Germinal center (tissue), 1 donor: Measurements from ENCODE around the gene PTGS1.
A peak's percentile ranks its signal among the peaks of the same experiment; 100 is the strongest.
"Not testable (repeated sequence)": the region's sequence is repeated elsewhere in the genome, so short reads cannot be mapped to it uniquely, and the experiment has no call there.

Experiments
- DNase-seq: peaks from one replicate; pipeline ENCODE4 v3.0.0; 2012; ENCODE audit warnings: mixed read lengths, low spot score

PTGS1 gene

DNA sequence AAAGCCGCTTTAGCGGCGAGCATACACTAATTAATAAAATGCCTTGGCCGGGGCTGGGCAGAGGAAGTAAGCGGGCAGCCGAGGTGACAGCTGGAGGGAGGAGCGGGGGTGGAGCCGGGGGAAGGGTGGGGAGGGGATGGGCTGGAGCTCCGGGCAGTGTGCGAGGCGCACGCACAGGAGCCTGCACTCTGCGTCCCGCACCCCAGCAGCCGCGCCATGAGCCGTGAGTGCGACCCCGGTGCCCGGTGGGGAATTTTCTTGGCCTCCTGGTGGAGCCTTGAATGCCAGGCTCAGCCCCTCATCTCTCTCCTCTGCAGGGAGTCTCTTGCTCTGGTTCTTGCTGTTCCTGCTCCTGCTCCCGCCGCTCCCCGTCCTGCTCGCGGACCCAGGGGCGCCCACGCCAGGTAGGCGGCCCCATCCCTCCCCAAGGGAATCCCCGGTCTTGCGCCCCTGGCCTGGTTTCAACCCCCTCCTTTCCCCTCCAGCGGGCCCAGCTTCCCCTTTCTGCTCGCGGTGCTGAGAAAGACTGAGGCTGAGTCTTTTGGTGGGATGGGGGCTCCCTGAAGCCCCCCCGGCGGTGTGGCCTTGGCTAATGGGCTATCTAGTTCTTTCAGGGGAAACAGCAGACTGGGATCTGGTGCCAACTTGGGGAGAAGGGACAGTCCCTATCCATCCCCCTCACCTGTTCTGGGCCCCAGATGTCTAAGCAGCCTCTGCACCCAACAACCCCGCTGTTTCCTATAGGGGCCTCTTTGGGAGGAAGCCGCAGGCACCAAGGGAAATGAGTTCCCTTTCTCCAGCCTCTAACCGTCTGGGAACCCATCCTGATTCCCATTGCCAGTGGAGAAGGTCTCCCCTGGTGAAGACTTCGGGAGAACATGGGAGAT is at the start of gene PTGS1:
PTGS1 (plus strand) TSS at position 156 of the 887 bp plus-strand sequence; CDS start at position 217, 61 bp downstream.
- DNase-seq = peak; percentile 63

GRCh38 chr9:122322553-122322952 is 48.3 kb upstream of the PTGS1 start:
- DNase-seq = no peak

DNA sequence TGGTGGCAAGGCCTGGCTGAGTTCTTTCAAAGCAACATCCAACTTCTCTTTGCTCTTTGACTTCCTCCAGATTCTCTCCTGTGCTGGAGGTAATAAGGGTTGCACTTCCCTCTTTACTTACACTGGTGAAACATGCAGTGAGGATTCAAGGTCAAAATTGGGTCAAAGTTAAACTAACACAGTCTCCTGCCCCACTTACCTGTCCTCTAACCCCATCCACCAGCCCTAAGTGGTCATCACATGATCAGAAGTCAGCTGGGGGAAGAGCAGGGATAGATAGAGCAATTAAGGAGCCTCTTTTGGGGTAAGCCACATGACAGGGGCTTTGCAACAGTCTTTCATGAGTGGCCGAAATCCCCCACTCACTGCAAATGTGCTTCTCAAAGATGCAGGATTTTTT is 46.2 kb upstream of the PTGS1 start:
- DNase-seq = not testable (repeated sequence)

GRCh38 chr9:122325124-122325523 is 45.7 kb upstream of the PTGS1 start:
- no peak for DNase-seq

GRCh38 chr9:122327175-122327574 is 43.6 kb upstream of the PTGS1 start:
- no peak for DNase-seq

GRCh38 chr9:122329597-122329996 is 41.2 kb upstream of the PTGS1 start:
- no peak for DNase-seq

DNA sequence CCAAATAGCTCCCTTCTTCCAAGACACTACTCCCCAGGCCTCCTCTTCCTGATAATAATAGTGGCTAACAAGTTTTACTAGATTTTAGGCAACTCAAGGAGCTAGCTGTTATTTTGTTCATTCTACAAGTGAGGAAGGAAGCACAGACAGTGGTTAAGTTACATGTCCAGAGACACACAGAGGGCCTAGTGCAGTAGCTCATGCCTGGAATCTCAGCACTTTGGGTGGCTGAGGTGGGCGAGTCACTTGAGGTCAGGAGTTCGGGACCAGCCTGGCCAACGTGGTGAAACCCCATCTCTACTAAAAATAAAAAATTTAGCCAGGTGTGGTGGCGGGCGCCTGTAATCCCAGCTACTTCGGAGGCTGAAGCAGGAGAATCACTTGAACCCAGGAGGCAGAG is 40.4 kb upstream of the PTGS1 start:
- not testable (repeated sequence) for DNase-seq

GRCh38 chr9:122331523-122331927 is 39.3 kb upstream of the PTGS1 start:
- DNase-seq = no peak

GRCh38 chr9:122332083-122332482 is 38.7 kb upstream of the PTGS1 start:
- no peak for DNase-seq

DNA sequence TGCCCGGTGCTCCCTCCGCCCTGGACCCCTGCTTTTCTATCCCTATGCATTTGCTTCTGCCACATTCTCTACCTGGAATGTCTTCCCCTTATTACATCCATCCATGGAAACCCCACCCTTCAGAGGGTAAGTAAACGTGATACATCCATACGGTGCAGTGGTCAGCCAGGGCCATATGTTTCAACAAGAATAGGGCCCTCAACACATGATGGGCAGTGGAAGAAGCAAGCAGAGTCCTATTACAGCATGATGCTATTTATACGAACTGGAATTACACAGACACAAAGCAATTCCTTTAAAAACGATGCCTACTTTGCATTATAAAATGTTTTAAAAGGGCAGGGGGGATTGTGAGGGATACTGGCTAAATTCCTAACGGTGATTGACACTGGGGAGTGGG is 38.2 kb upstream of the PTGS1 start:
- DNase-seq = no peak

GRCh38 chr9:122333169-122333808 is 37.5 kb upstream of the PTGS1 start:
- DNase-seq = no peak

GRCh38 chr9:122334916-122335315 is 35.9 kb upstream of the PTGS1 start:
- DNase-seq = no peak

DNA sequence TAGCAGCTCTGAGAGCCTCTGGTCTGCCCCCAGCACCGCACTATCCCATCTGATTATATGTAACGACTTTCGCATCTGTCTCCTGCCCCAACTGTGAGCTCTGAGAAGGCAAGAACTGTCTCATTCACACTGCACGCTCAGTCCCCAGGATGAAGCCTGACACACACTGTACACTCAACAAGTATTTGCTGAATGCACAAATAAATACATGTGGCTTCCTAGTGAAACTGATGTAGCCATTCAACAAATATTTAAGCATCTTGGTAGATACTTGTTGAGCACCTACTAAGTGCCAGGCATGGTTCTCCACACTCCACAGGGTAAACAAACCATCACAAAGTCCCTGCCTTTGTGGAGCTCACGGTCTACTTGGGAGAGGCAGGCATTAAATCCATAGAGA is 34.6 kb upstream of the PTGS1 start:
- no peak for DNase-seq

DNA sequence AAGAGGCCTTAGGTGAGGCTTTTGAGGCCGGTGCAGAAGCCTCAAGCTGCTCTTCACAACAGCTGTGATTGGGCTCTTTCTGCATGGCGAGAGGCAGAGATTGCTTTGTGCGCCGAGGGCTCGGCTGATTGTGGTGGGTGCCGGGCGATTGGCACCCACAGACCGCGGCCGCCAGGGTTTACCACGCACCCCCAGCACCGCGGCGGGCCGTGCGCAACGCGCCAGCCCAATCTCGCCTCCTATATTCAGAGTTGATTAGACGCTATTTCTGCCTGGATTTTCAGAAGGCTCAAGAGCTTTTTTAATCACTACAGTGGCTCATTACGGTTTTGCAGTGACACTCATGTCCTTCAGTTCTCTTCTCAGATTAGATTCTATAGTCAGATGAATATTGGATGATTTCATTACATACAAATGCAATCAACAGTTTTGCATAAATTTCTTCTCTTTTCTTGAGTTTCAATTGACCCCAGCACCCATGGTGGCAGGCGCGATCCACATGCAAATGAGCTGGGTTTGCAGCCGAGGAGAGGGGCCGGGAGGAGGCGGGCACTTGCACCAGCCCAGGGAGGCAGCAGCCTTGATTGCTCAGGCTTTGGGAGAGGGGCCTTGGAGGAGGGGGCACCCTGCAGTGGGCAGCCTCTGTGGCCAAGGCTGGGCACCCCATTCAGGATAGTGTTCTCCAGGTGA is 33.8 kb upstream of the PTGS1 start:
- peak; percentile 77 for DNase-seq

DNA sequence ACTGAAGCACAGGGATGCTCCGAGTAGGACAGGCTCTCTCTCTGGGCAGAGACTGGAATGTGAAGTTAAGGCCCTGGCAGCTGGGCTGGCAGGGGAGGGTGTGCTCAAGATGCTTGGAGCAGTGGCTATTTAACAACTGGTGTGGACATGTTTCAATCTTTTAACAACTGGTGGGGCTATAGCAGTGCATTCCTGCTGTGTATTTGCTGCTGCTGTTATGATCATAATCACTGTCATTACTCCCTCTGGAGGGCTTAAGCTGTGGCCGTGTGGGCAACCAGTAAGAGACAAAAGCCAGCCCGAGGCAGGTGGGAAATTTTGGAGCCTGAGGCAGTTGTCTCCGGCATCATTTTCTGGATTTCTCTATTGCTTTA is 33.3 kb upstream of the PTGS1 start:
- no peak for DNase-seq

DNA sequence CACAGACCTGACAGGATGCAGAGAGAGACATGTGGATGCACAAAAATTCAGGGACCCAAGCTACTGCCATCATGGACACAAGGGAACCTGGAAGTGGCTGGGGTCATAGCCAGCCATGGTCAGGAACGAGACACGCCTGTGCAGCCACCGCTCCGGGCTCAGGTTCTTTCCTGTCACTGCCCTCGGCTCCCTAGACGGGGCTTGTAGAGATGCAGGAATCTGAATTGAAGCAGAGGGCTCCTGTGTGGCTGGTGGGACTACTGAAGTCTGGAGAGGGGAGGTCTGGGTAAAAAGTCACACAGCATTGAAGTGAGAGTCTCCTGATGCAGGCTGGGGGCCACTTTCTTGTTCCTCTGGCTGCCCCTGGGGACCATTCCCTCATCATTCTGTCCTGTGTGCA is 32.3 kb upstream of the PTGS1 start:
- no peak for DNase-seq

- DNase-seq = no peak
Observed at GRCh38 chr9:122338994-122339393, 31.8 kb upstream of the PTGS1 start.

GRCh38 chr9:122339579-122339978 is 31.2 kb upstream of the PTGS1 start:
- no peak for DNase-seq

- DNase-seq = no peak
Observed at GRCh38 chr9:122340161-122340560, 30.7 kb upstream of the PTGS1 start.

GRCh38 chr9:122342323-122343050 is 28.3 kb upstream of the PTGS1 start:
- DNase-seq = no peak

DNA sequence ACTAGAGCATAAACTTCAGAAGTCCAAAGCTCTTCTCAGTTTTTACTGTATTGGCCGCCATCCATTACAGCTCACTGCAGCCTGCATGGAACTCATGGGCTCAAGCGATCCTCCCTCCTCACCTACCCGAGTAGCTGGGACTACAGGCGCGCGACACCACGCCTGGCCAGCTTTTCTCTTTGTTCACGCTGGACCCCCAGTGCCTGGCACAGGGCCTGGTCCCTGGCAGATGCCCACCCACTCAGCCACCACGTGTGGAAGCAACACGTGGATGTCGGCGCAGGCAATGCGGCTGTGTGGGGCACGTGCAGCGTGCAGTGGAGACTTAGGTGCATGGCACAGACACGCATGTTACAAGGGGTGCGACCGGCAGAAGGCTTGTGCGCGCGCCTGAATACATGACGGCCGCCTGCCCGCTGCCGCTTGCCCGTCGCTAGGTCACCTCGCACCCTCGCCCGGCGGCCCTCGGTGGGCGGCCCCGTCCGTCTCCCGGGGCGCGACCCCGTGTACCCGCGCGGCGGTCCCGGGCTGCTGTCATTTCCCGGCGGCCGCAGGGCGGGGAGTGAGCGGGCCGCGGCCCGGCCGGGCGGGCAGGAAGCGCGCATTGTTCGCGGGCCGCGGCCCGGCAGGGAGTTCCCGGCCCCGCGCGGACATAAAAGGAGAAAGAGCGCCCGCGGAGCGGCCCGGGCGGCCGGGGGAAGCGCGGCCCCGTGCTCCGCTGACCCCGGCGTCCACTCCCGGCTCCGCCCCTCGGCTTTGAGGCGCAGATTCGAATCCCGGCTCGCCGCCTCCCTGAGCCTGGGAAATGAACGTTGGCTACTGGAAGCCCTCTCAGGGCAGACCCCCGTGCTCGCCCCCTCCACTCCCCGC is 24.1 kb upstream of the PTGS1 start:
- DNase-seq = peak; percentile 43
